Prostate gland (tissue), 2 donors: Measurements from ENCODE around the gene MTFR2. TPM values are rescaled to one million over a fixed set of nuclear protein-coding genes. Genes with fewer than 3 reads are reported as not detected.

ENCODE experiments used
- DNase-seq: peaks from one replicate; pipeline ENCODE4 v3.0.0-alpha.2; 2019; ENCODE audit warnings: low spot score
- H3K27ac ChIP-seq, 2 donors: fragments of 200-600 bp; sonication (generic); 2 replicates each; pipeline ENCODE4 v1.5.1; 2017 to 2019
- H3K27me3 ChIP-seq: fragments of 200-600 bp; sonication (generic); replicated peaks from 2 replicates; pipeline ENCODE4 v1.5.1; 2019; ENCODE audit not compliant: insufficient read depth
- H3K36me3 ChIP-seq, 2 donors: fragments of 200-600 bp; sonication (generic); 1 replicate in 1 of 2; 2 replicates in 1 of 2; pipeline versions ENCODE4 v1.5.1 to v1.8.1; 2017 to 2019
- H3K4me1 ChIP-seq: fragments of 200-600 bp; sonication (generic); replicated peaks from 2 replicates; pipeline ENCODE4 v1.5.1; 2019
- H3K4me3 ChIP-seq, 2 donors: fragments of 200-600 bp; sonication (generic); 2 replicates each; pipeline ENCODE4 v1.5.1; 2017 to 2019
- H3K9me3 ChIP-seq: fragments of 200-600 bp; sonication (generic); 2 replicates; pipeline ENCODE4 v1.5.1; 2017
- POLR2A ChIP-seq: fragments of 450-650 bp; IDR thresholded peaks from one replicate; pipeline ENCODE4 v1.6.1; 2016; ENCODE audit warnings: antibody characterized with exemption, mild to moderate bottlenecking
- POLR2AphosphoS5 ChIP-seq: sonication (generic); formaldehyde crosslinking; IDR thresholded peaks from one replicate; pipeline ENCODE4 v1.6.1; 2017; ENCODE audit warnings: antibody characterized with exemption
- WGBS: methylation state at CpG from one replicate; pipeline ENCODE4 v1.1.5; 2018; 5-methylcytosine and 5-hydroxymethylcytosine counted together
- intact Hi-C: fragments of 100-400 bp; cut with DNase I; formaldehyde crosslinking; loops from one replicate; pipeline ENCODE4 v1.14.2; 2022
- total RNA-seq, 2 donors: library from RNA; depleted of rRNA; stranded (reverse); fragments of >200 nt; gene quantifications; one replicate each; pipeline ENCODE4 v1.1.0, GENCODE V29; 2016
- TF ChIP-seq, protein P1 (sequence below), 4 experiments: fragments of 200-600 bp in 2 of 4; fragments of 450-650 bp in 2 of 4; sonication (generic) in 2 of 4; IDR thresholded peaks; 1 replicate in 3 of 4; 2 replicates in 1 of 4; pipeline ENCODE4 v1.5.1; 2016 to 2019; ENCODE audit warnings: antibody characterized with exemption in 4 of 4, mild to moderate bottlenecking in 2 of 4, moderate library complexity in 2 of 4

MTFR2 gene
- total RNA-seq, 2 donors from 2014 or later = 1.1 to 2.9 TPM

DNA sequence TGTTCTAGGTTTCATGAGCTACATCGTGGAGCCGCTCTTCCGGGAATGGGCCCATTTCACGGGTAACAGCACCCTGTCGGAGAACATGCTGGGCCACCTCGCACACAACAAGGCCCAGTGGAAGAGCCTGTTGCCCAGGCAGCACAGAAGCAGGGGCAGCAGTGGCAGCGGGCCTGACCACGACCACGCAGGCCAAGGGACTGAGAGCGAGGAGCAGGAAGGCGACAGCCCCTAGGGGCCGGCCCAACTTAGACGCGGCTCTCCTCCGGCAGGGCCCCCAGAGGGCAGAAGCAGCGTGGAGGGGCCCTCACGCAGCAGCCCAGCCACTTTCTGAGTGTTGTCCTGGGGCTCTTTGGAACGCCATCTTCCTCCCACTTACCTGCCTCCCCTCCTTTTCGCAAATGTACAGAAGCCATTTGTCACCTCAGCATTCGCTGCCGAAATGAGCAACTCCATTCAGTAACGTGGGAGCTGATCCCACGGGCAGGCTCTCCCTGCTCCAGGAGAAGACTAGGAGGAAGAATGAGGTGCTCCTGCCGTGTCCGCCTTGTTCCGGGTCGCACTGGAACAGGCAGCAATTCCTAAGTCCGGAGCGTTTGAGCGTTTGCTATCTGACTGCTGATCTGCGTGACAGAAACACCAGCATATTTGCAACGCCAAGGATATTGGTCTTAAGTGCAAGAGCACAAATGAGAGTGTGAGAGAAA, 58.4 kb downstream of the MTFR2 start:
- H3K27ac ChIP-seq = no peak overlapping the region
- no peak for DNase-seq
- H3K27me3 ChIP-seq = no peaks in the 10 kb centered on the region
- WGBS = 92% methylated on average over 32 of the region's 32 CpGs
- no peaks in the 10 kb centered on the region for H3K9me3 ChIP-seq
- intact Hi-C loops = no loop called here
- TF ChIP-seq POLR2A (no peak), POLR2AphosphoS5 (no peak)
- TF ChIP-seq, protein P1, sequence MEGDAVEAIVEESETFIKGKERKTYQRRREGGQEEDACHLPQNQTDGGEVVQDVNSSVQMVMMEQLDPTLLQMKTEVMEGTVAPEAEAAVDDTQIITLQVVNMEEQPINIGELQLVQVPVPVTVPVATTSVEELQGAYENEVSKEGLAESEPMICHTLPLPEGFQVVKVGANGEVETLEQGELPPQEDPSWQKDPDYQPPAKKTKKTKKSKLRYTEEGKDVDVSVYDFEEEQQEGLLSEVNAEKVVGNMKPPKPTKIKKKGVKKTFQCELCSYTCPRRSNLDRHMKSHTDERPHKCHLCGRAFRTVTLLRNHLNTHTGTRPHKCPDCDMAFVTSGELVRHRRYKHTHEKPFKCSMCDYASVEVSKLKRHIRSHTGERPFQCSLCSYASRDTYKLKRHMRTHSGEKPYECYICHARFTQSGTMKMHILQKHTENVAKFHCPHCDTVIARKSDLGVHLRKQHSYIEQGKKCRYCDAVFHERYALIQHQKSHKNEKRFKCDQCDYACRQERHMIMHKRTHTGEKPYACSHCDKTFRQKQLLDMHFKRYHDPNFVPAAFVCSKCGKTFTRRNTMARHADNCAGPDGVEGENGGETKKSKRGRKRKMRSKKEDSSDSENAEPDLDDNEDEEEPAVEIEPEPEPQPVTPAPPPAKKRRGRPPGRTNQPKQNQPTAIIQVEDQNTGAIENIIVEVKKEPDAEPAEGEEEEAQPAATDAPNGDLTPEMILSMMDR (IDR thresholded peaks at IDR 0.05) = no peak
- H3K4me1 ChIP-seq = no peaks in the 10 kb centered on the region
- no peak overlapping the region for H3K4me3 ChIP-seq
- no peaks in the 10 kb centered on the region for H3K36me3 ChIP-seq

DNA sequence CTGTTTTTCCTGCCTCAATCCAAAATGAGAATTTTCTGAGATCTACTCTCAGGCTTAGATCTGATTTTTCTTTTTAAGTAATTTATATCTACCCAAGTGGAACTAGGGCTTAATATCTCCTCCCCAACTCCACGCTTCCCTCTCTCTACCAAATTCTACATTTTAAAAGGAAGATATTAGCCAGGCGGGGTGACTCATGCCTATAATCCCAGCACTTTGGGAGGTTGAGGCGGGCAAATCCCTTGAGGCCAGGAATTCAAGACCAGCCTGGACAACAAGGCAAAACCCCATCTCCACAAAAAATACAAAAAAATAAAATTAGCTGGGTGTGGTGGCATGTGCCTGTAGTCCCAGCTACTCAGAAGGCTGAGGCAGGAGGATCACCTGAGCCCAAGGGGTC, 61.0 kb downstream of the MTFR2 start:
- Histone ChIP-seq H3K4me1 (no peaks in the 10 kb centered on the region), H3K27me3 (no peaks in the 10 kb centered on the region), H3K4me3 (no peak overlapping the region), H3K36me3 (no peaks in the 10 kb centered on the region), H3K27ac (no peak overlapping the region), H3K9me3 (no peaks in the 10 kb centered on the region)
- 94% methylated on average over 3 of the region's 3 CpGs for WGBS
- intact Hi-C loops = no loop called here
- TF ChIP-seq POLR2AphosphoS5 (no peak), POLR2A (no peak)
- TF ChIP-seq, protein P1 (IDR thresholded peaks at IDR 0.05) = no peak
- DNase-seq = no peak

DNA sequence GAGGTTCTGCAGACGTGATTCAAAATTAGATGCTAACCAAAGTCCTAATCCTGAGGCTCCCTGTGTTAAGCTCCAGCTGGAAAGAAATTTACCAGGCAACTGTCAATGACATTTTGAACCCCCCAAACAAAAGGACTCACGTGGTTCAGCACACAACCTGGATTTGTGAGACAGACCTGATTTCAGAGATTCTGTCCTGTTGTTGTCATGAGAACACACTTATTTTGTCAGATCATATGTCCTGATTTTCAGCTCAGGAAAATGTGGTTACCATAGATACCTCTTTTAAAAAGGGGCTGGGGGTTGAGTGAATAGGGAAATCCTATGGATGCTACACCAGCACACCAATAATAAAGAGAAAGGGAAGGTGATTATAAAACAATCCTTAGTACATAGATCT, 61.6 kb downstream of the MTFR2 start:
- DNase-seq = no peak
- no peak overlapping the region for H3K4me3 ChIP-seq
- no peaks in the 10 kb centered on the region for H3K36me3 ChIP-seq
- TF ChIP-seq, protein P1 (IDR thresholded peaks at IDR 0.05) = no peak
- TF ChIP-seq POLR2AphosphoS5 (no peak), POLR2A (no peak)
- 86% methylated on average over 2 of the region's 2 CpGs for WGBS
- H3K4me1 ChIP-seq = no peaks in the 10 kb centered on the region
- intact Hi-C loops = no loop called here
- H3K9me3 ChIP-seq = no peaks in the 10 kb centered on the region
- H3K27me3 ChIP-seq = no peaks in the 10 kb centered on the region
- no peak overlapping the region for H3K27ac ChIP-seq

DNA sequence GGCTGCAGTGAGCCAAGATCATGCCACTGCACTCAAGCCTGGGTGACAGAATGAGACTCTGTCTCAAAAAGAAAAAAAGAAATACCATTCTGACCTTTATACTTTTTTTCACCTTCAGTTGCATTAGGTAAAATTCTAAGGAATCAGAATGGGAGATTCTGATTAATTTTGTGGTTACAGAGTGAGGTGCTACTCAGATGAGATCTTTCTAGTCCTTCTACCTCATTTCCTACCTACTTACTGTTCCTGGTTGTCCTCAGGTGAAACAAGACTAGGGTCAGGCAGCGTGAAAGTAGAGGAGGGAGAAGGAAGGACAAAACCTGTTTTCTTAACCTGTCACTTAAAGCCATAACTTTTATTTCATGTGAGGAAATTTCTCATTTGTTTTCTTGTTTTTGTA, 63.7 kb downstream of the MTFR2 start:
- TF ChIP-seq, protein P1 (IDR thresholded peaks at IDR 0.05) = no peak
- TF ChIP-seq POLR2AphosphoS5 (no peak), POLR2A (no peak)
- Histone ChIP-seq H3K4me3 (no peak overlapping the region), H3K27ac (no peak overlapping the region), H3K9me3 (no peaks in the 10 kb centered on the region), H3K36me3 (no peaks in the 10 kb centered on the region), H3K27me3 (no peaks in the 10 kb centered on the region), H3K4me1 (no peaks in the 10 kb centered on the region)
- DNase-seq = no peak
- WGBS = 100% methylated on average over 1 of the region's 1 CpG
- intact Hi-C loops = no loop called here

DNA sequence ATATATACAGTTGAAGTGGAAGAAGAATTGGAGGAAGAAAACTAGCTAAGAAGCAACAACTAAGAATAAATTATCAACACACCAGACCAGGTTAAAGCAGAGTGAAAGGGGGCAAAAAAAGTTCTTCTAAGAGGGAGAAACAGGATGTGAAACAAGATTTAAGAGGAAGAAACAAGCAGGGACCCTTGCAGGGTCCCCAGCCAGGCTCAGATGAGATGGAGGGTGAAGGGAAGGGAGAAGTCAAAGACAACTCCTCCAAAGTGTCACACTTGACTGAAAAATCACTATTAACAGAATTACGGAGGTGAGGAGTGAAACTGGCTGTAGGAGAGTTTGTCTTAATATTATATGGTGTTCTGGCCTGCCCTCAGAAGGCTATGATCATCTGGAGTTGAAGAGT, 65.4 kb downstream of the MTFR2 start:
- intact Hi-C loops = no loop called here
- no peaks in the 10 kb centered on the region for H3K36me3 ChIP-seq
- TF ChIP-seq, protein P1 (IDR thresholded peaks at IDR 0.05) = no peak
- no peak for TF ChIP-seq POLR2AphosphoS5
- TF ChIP-seq POLR2A = no peak
- no peak overlapping the region for H3K27ac ChIP-seq
- no peak for DNase-seq
- no peaks in the 10 kb centered on the region for H3K9me3 ChIP-seq
- no peaks in the 10 kb centered on the region for H3K4me1 ChIP-seq
- H3K27me3 ChIP-seq = no peaks in the 10 kb centered on the region
- WGBS = 77% methylated on average over 1 of the region's 1 CpG
- no peak overlapping the region for H3K4me3 ChIP-seq
